Neural progenitor cell (in vitro differentiated cells): ENCODE data around the gene OSBPL8.

ENCODE experiments used
- EZH2 ChIP-seq: fragments of 200-600 bp; sonication (generic); IDR thresholded peaks from 2 replicates; pipeline ENCODE4 v1.6.1; 2017; ENCODE audit warnings: antibody characterized with exemption, mild to moderate bottlenecking, moderate library complexity
- EZH2phosphoT487 ChIP-seq: fragments of 200-600 bp; sonication (generic); IDR thresholded peaks from 2 replicates; pipeline ENCODE4 v1.6.1; 2017; ENCODE audit warnings: antibody characterized with exemption
- TF ChIP-seq, protein P1 (sequence below): fragments of 200-600 bp; sonication (generic); IDR thresholded peaks from 2 replicates; pipeline ENCODE4 v1.5.1; 2017; ENCODE audit warnings: antibody characterized with exemption, mild to moderate bottlenecking

DNA sequence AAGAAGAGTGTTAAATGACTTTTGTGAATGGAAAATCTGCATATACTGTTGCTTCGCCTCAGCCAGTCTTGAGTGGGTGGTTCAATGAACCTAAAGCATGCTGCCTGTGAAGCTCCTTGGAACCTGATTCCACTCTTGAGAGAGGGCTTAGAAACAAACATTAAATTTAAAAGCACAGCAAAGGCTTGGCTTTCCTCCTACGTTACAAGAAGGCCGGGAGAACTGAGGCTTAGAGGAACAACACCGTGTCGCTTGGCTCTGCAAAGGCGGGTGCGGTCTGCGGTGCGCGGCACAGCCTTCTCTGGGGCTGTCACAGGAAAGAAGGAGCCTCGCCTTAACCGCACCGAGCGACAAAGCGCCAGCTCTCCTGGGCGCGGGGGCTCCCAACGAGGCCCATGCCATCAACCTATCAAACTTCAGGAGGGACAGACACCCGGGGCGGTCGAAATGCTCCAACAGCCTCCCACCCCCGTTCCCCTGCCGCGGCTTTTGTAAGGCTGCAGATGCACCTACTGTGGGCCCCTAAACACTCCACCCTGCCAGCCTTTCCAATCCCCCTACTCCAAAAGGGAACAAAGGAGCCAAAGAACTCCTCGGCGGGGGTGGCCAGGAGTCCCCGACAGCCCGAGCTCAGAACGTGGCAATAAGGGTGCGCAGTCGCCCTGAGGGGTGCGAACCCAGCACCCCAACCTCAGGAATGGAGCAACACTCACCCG is 729 bp downstream of the OSBPL8 start:
- TF ChIP-seq, protein P1, sequence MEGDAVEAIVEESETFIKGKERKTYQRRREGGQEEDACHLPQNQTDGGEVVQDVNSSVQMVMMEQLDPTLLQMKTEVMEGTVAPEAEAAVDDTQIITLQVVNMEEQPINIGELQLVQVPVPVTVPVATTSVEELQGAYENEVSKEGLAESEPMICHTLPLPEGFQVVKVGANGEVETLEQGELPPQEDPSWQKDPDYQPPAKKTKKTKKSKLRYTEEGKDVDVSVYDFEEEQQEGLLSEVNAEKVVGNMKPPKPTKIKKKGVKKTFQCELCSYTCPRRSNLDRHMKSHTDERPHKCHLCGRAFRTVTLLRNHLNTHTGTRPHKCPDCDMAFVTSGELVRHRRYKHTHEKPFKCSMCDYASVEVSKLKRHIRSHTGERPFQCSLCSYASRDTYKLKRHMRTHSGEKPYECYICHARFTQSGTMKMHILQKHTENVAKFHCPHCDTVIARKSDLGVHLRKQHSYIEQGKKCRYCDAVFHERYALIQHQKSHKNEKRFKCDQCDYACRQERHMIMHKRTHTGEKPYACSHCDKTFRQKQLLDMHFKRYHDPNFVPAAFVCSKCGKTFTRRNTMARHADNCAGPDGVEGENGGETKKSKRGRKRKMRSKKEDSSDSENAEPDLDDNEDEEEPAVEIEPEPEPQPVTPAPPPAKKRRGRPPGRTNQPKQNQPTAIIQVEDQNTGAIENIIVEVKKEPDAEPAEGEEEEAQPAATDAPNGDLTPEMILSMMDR = no peak
- TF ChIP-seq EZH2 = no peak
- TF ChIP-seq EZH2phosphoT487 = no peak
